Nucleus accumbens (tissue), 56 donors: ENCODE measurements around the gene DYNLT5.
"Not testable (repeated sequence)": the region's sequence is repeated elsewhere in the genome, so short reads cannot be mapped to it uniquely, and the experiment has no call there.

Experiments
- DNase-seq, 56 donors: peaks; one replicate each; lab custom pipeline; 2025; lab: John Stamatoyannopoulos, UW

The DYNLT5 gene

DNA sequence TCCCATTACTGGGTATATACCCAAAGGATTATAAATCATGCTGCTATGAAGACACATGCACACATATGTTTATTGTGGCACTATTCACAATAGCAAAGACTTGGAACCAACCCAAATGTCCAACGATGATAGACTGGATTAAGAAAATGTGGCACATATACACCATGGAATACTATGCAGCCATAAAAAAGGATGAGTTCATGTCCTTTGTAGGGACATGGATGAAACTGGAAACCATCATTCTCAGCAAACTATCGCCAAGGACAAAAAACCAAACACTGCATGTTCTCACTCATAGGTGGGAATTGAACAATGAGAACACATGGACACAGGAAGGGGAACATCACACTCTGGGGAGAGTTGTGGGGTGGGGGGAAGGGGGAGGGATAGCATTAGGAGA, 33.5 kb downstream of the DYNLT5 start:
- DNase-seq = not testable (repeated sequence)

GRCh38 chr1:66787641-66788040, 35.4 kb downstream of the DYNLT5 start:
- DNase-seq = no peak

DNA sequence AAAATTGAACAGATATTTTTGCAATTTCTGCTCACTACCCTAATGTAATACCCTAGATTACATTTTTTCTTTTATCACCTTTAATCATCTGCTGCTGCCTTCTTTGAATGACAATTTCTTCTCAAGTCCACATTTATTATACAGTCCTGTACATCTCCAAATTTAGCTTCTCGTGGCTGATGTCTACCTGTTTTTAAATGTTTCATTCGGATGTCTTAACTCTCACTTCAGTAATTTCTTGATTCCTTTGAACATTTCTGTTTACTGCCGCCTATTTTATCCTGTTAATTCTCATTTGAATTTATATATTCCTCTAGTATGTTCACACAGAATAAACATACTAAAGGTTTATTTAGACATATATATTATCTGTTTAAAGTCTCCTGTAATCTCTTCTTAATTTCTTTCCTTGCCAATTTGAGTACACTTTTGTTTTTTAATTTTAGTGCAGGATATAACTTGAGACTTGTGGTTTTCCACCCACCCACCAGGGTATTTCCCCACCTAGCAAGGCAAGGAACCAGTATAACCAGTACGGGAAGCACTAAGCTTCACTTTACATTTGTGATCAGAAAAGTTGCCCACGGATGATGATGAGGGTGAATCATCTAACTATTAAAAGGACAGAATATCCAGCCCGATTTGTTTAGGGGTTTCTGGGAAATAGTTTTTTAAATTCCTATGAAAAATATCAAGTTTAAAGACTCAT, 36.1 kb downstream of the DYNLT5 start:
- DNase-seq = no peak

DNA sequence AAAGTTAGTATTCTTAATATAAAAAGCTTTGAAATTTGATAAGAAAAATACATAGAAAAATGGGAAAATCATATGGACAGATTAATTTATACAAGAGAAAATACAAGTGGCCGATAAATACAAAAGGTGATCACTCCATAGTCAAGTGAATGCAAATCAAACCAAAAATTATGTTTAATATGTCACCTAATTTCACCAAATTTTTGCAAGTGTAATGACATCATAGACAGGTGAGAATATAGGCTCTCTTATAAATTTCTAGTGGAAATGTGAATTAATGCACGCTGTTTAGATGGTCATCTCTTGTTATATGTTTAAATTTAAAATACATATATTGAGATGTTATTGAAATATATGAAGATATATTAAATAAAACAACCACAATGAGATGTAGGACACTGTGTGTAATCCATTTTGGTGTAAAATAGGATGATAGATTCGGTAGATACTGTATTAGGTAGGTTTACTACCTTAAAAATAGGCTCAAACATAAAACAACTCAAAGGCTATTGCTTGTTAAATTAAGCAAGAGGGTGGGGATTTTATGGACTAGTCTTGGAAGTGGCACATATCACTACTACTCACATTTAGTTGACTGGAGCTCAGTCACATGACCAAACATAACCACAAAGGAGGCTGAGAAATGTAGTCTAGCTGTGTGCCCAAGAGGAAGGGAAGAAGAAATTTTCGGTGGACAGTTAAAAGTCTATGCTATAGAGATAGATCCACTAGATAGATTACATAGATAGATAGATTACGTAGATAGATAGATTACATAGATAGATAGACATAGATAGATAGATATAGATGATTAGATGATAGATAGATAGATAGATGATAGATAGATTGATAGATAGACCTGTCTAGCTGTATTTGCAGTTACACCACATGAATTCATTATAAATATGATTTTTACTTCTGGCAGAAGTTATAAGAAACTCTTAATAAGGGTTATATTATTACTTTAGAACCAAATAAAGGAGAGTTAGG, 39.7 kb downstream of the DYNLT5 start:
- DNase-seq = no peak

- not testable (repeated sequence) for DNase-seq
Observed at GRCh38 chr1:66795839-66796238, 43.6 kb downstream of the DYNLT5 start.

GRCh38 chr1:66809245-66809644, 57.0 kb downstream of the DYNLT5 start:
- DNase-seq = no peak

- no peak for DNase-seq
Observed at GRCh38 chr1:66809736-66810326, 57.6 kb downstream of the DYNLT5 start.

DNA sequence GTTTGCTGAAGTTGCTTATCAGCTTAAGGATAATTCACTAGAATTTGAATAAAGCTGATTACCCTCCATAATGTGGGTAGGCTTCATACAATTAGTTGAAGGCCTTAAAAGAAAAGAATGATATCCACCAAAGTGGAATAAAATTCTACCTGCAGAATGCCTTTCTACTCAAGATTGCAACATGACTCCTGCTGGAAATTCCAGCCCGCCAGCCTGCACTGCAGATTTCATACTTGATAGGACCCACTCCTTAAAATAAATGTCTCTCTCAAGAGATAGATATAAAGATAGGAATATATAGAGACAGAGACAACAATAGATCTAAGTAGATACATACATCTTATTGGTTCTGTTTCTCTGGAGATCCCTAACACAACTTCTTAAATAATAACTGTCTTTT, 72.5 kb downstream of the DYNLT5 start:
- no peak for DNase-seq
